ENCODE results near the gene ORAI2. TPM values are rescaled to one million over a fixed set of nuclear protein-coding genes. Genes with fewer than 3 reads are reported as not detected.

The ORAI2 gene
- total RNA-seq, 1 experiment from 2014 or later: 24.3 TPM

GRCh38 chr7:102409340-102409739 lies 24.0 kb upstream of the ORAI2 start:
- Histone ChIP-seq H3K27me3 (no peaks in the 10 kb centered on the region), H3K36me3 (peaks cover 34% of the 10 kb centered on the region)

GRCh38 chr7:102410123-102410522 lies 23.3 kb upstream of the ORAI2 start:
- H3K36me3 ChIP-seq: peaks cover 30% of the 10 kb centered on the region

More at GRCh38 chr7:102409340-102409739, 24.0 kb upstream of the ORAI2 start:
- Histone ChIP-seq H3K4me3 (no peak overlapping the region), H3K9me3 (no peaks in the 10 kb centered on the region)
- no peak for DNase-seq

GRCh38 chr7:102410918-102411317 lies 22.5 kb upstream of the ORAI2 start:
- no peak for DNase-seq
- H3K9me3 ChIP-seq: no peaks in the 10 kb centered on the region
- peaks cover 25% of the 10 kb centered on the region for H3K36me3 ChIP-seq
- H3K27me3 ChIP-seq: no peaks in the 10 kb centered on the region
- no peak overlapping the region for H3K4me3 ChIP-seq

More at GRCh38 chr7:102410123-102410522, 23.3 kb upstream of the ORAI2 start:
- Histone ChIP-seq H3K27me3 (no peaks in the 10 kb centered on the region), H3K4me3 (no peak overlapping the region), H3K9me3 (no peaks in the 10 kb centered on the region)
- DNase-seq: no peak

- H3K27me3 ChIP-seq: no peaks in the 10 kb centered on the region
- H3K9me3 ChIP-seq: no peaks in the 10 kb centered on the region
- DNase-seq: no peak
- H3K36me3 ChIP-seq: peaks cover 16% of the 10 kb centered on the region
- H3K4me3 ChIP-seq: no peak overlapping the region
Observed at GRCh38 chr7:102412548-102412947, 20.8 kb upstream of the ORAI2 start.

GRCh38 chr7:102413091-102413490 lies 20.3 kb upstream of the ORAI2 start:
- Histone ChIP-seq H3K36me3 (peaks cover 11% of the 10 kb centered on the region), H3K4me3 (no peak overlapping the region), H3K27me3 (no peaks in the 10 kb centered on the region), H3K9me3 (no peaks in the 10 kb centered on the region)
- no peak for DNase-seq

- no peaks in the 10 kb centered on the region for H3K27me3 ChIP-seq
- no peak for DNase-seq
- H3K36me3 ChIP-seq: peaks cover 8% of the 10 kb centered on the region
- no peaks in the 10 kb centered on the region for H3K9me3 ChIP-seq
- H3K4me3 ChIP-seq: no peak overlapping the region
Observed at GRCh38 chr7:102413611-102414010, 19.8 kb upstream of the ORAI2 start.

GRCh38 chr7:102415685-102416225 lies 17.6 kb upstream of the ORAI2 start:
- Histone ChIP-seq H3K9me3 (no peaks in the 10 kb centered on the region), H3K4me3 (no peak overlapping the region), H3K27me3 (no peaks in the 10 kb centered on the region), H3K36me3 (no peaks in the 10 kb centered on the region; the same call in none of the 2 replicates)
- DNase-seq: no peak

GRCh38 chr7:102416406-102416805 lies 17.0 kb upstream of the ORAI2 start:
- Histone ChIP-seq H3K36me3 (no peaks in the 10 kb centered on the region; the same call in none of the 2 replicates), H3K4me3 (no peak overlapping the region), H3K9me3 (no peaks in the 10 kb centered on the region), H3K27me3 (no peaks in the 10 kb centered on the region)
- no peak for DNase-seq

GRCh38 chr7:102417105-102417504 lies 16.3 kb upstream of the ORAI2 start:
- H3K4me3 ChIP-seq: no peak overlapping the region
- H3K27me3 ChIP-seq: no peaks in the 10 kb centered on the region
- H3K9me3 ChIP-seq: no peaks in the 10 kb centered on the region
- H3K36me3 ChIP-seq: no peaks in the 10 kb centered on the region; the same call in none of the 2 replicates
- no peak for DNase-seq

GRCh38 chr7:102418592-102418991 lies 14.8 kb upstream of the ORAI2 start:
- DNase-seq: no peak
- H3K4me3 ChIP-seq: no peak overlapping the region
- H3K9me3 ChIP-seq: no peaks in the 10 kb centered on the region
- no peaks in the 10 kb centered on the region; the same call in none of the 2 replicates for H3K36me3 ChIP-seq
- H3K27me3 ChIP-seq: no peaks in the 10 kb centered on the region

GRCh38 chr7:102421706-102422240 lies 11.6 kb upstream of the ORAI2 start:
- DNase-seq: no peak
- Histone ChIP-seq H3K36me3 (no peaks in the 10 kb centered on the region; the same call in none of the 2 replicates), H3K9me3 (no peaks in the 10 kb centered on the region), H3K4me3 (no peak overlapping the region), H3K27me3 (no peaks in the 10 kb centered on the region)

GRCh38 chr7:102424129-102424551 lies 9.2 kb upstream of the ORAI2 start:
- Histone ChIP-seq H3K4me3 (no peak overlapping the region), H3K9me3 (no peaks in the 10 kb centered on the region), H3K36me3 (no peaks in the 10 kb centered on the region; the same call in none of the 2 replicates), H3K27me3 (no peaks in the 10 kb centered on the region)
- DNase-seq: no peak

- Histone ChIP-seq H3K27me3 (no peaks in the 10 kb centered on the region), H3K4me3 (no peak overlapping the region), H3K36me3 (no peaks in the 10 kb centered on the region; the same call in none of the 2 replicates), H3K9me3 (no peaks in the 10 kb centered on the region)
- no peak for DNase-seq
Observed at GRCh38 chr7:102424787-102425218, 8.6 kb upstream of the ORAI2 start.

- no peak overlapping the region for H3K4me3 ChIP-seq
- H3K36me3 ChIP-seq: no peaks in the 10 kb centered on the region; the same call in none of the 2 replicates
- no peaks in the 10 kb centered on the region for H3K9me3 ChIP-seq
- no peaks in the 10 kb centered on the region for H3K27me3 ChIP-seq
- no peak for DNase-seq
Observed at GRCh38 chr7:102425639-102426267, 7.6 kb upstream of the ORAI2 start.

- H3K36me3 ChIP-seq: no peaks in the 10 kb centered on the region
- H3K9me3 ChIP-seq: no peaks in the 10 kb centered on the region
- DNase-seq: no peak
- no peak overlapping the region for H3K4me3 ChIP-seq
- no peaks in the 10 kb centered on the region for H3K27me3 ChIP-seq
Observed at GRCh38 chr7:102426268-102427018, 6.9 kb upstream of the ORAI2 start.

GRCh38 chr7:102427019-102427405 lies 6.4 kb upstream of the ORAI2 start:
- no peak for DNase-seq
- Histone ChIP-seq H3K4me3 (no peak overlapping the region), H3K27me3 (no peaks in the 10 kb centered on the region), H3K36me3 (no peaks in the 10 kb centered on the region), H3K9me3 (no peaks in the 10 kb centered on the region)
